Astrocyte (in vitro differentiated cells and primary cell): ENCODE results near the gene CDR2L. TPM values are rescaled to one million over a fixed set of nuclear protein-coding genes. Genes with fewer than 3 reads are reported as not detected.

Experiments
- DNase-seq: peaks from one replicate; pipeline ENCODE4 v3.0.0-alpha.2; 2010; ENCODE audit warnings: low read depth
- FAIRE-seq: peaks from 2 replicates; lab custom pipeline; 2011; peaks lifted over from hg19 to GRCh38; lab: Jason Lieb, UNC
- H2AFZ ChIP-seq: 2 replicates; pipeline ENCODE4 v1.6.0; 2012; ENCODE audit warnings: low read depth, low read length, inconsistent platforms
- H3K27ac ChIP-seq: 2 replicates; pipeline ENCODE4 v1.5.1; 2011; ENCODE audit warnings: low read depth, low read length, inconsistent platforms
- H3K27me3 ChIP-seq: 2 replicates; pipeline ENCODE4 v1.6.0; 2011; ENCODE audit warnings: low read length, inconsistent platforms; ENCODE audit not compliant: insufficient read depth
- H3K36me3 ChIP-seq: 2 replicates; pipeline ENCODE4 v1.5.1; 2011; ENCODE audit warnings: low read length, inconsistent platforms; ENCODE audit not compliant: insufficient read depth
- H3K4me1 ChIP-seq: 2 replicates; pipeline ENCODE4 v1.5.1; 2011; ENCODE audit warnings: low read length, inconsistent platforms; ENCODE audit not compliant: insufficient read depth
- H3K4me2 ChIP-seq: 2 replicates; pipeline ENCODE4 v1.6.0; 2012; ENCODE audit warnings: low read length, inconsistent platforms
- H3K4me3 ChIP-seq: 2 replicates; pipeline ENCODE4 v1.5.1; 2011; ENCODE audit warnings: low read depth, mild to moderate bottlenecking, low read length, inconsistent platforms; ENCODE audit not compliant: insufficient read depth
- H3K79me2 ChIP-seq: 2 replicates; pipeline ENCODE4 v1.6.0; 2012; ENCODE audit warnings: mild to moderate bottlenecking, low read length, inconsistent platforms; ENCODE audit not compliant: insufficient read depth
- H3K9ac ChIP-seq: 2 replicates; pipeline ENCODE4 v1.6.0; 2012; ENCODE audit warnings: mild to moderate bottlenecking, low read length, inconsistent platforms
- H3K9me3 ChIP-seq: 2 replicates; pipeline ENCODE4 v1.5.1; 2012; ENCODE audit warnings: low read depth, mild to moderate bottlenecking, low read length, inconsistent platforms; ENCODE audit not compliant: insufficient read depth
- H4K20me1 ChIP-seq: 2 replicates; pipeline ENCODE4 v1.6.0; 2012; ENCODE audit warnings: low read length, inconsistent platforms; ENCODE audit not compliant: insufficient read depth
- H3K27ac Mint-ChIP-seq: one replicate; pipeline ENCODE4 v1.8.0; 2021; ENCODE audit warnings: mild to moderate bottlenecking, mixed read lengths; ENCODE audit not compliant: unreplicated experiment
- H3K27me3 Mint-ChIP-seq: one replicate; pipeline ENCODE4 v1.8.0; 2021; ENCODE audit warnings: low read depth, mixed read lengths; ENCODE audit not compliant: unreplicated experiment
- H3K36me3 Mint-ChIP-seq: one replicate; pipeline ENCODE4 v1.8.0; 2021; ENCODE audit warnings: low read depth, mixed read lengths; ENCODE audit not compliant: unreplicated experiment
- H3K4me1 Mint-ChIP-seq: one replicate; pipeline ENCODE4 v1.8.0; 2021; ENCODE audit warnings: low read depth, mixed read lengths; ENCODE audit not compliant: unreplicated experiment
- H3K4me3 Mint-ChIP-seq: one replicate; pipeline ENCODE4 v1.8.0; 2021; ENCODE audit warnings: mild to moderate bottlenecking, moderate library complexity, mixed read lengths; ENCODE audit not compliant: unreplicated experiment
- H3K9me3 Mint-ChIP-seq: one replicate; pipeline ENCODE4 v1.8.0; 2021; ENCODE audit warnings: mild to moderate bottlenecking, mixed read lengths; ENCODE audit not compliant: unreplicated experiment
- CTCF ChIP-seq: IDR thresholded peaks from 2 replicates; pipeline ENCODE4 v1.5.1; 2011; ENCODE audit warnings: low read depth, mild to moderate bottlenecking, inconsistent platforms, low read length, moderate library complexity; ENCODE audit not compliant: insufficient read depth
- EZH2 ChIP-seq: IDR thresholded peaks from 2 replicates; pipeline ENCODE4 v1.6.1; 2012; ENCODE audit warnings: mild to moderate bottlenecking, low read length, inconsistent platforms; ENCODE audit not compliant: insufficient read depth
- total RNA-seq: library from RNA; stranded (reverse); gene quantifications from 2 replicates; pipeline ENCODE4 v1.2.1, GENCODE V29; 2021

Gene CDR2L
- total RNA-seq, 1 donor from 2014 or later: 59.1 TPM

GRCh38 chr17:75019710-75020109 lies 32.3 kb downstream of the CDR2L start:
- H3K27ac Mint-ChIP-seq: no peak overlapping the region
- Histone ChIP-seq H3K9ac (no peak overlapping the region), H3K27me3 (no peaks in the 10 kb centered on the region), H3K4me2 (no peak overlapping the region), H2AFZ (no peak overlapping the region), H3K79me2 (peaks cover 10% of the 10 kb centered on the region), H3K36me3 (peaks cover 20% of the 10 kb centered on the region), H3K4me1 (no peaks in the 10 kb centered on the region), H3K4me3 (no peak overlapping the region), H3K27ac (no peak overlapping the region), H3K9me3 (no peaks in the 10 kb centered on the region), H4K20me1 (no peaks in the 10 kb centered on the region)
- no peak overlapping the region for H3K4me3 Mint-ChIP-seq
- DNase-seq (no peak), FAIRE-seq (no peak)
- H3K9me3 Mint-ChIP-seq: no peaks in the 10 kb centered on the region
- H3K36me3 Mint-ChIP-seq: peaks cover 11% of the 10 kb centered on the region
- TF ChIP-seq CTCF (no peak), EZH2 (no peak)
- H3K4me1 Mint-ChIP-seq: no peaks in the 10 kb centered on the region
- H3K27me3 Mint-ChIP-seq: no peaks in the 10 kb centered on the region

- no peaks in the 10 kb centered on the region for H3K9me3 Mint-ChIP-seq
- H3K36me3 ChIP-seq: peaks cover 20% of the 10 kb centered on the region
- peaks cover 18% of the 10 kb centered on the region for H3K36me3 Mint-ChIP-seq
- FAIRE-seq (no peak), DNase-seq (no peak)
- no peak overlapping the region for H3K27ac Mint-ChIP-seq
- H3K27me3 Mint-ChIP-seq: no peaks in the 10 kb centered on the region
- no peaks in the 10 kb centered on the region for H3K4me1 ChIP-seq
- no peaks in the 10 kb centered on the region for H4K20me1 ChIP-seq
- H3K9ac ChIP-seq: no peak overlapping the region
- H3K27ac ChIP-seq: no peak overlapping the region
- no peak for TF ChIP-seq CTCF
- TF ChIP-seq EZH2: no peak
- H3K4me2 ChIP-seq: no peak overlapping the region
- no peak overlapping the region for H3K4me3 Mint-ChIP-seq
- H3K4me1 Mint-ChIP-seq: no peaks in the 10 kb centered on the region
- no peaks in the 10 kb centered on the region for H3K9me3 ChIP-seq
- H3K4me3 ChIP-seq: no peak overlapping the region
- peaks cover 5% of the 10 kb centered on the region for H3K79me2 ChIP-seq
- H2AFZ ChIP-seq: no peak overlapping the region
- no peaks in the 10 kb centered on the region for H3K27me3 ChIP-seq
Observed at GRCh38 chr17:75020331-75021110, 33.1 kb downstream of the CDR2L start.
